ENCODE results near the gene CLEC2L. TPM values are rescaled to one million over a fixed set of nuclear protein-coding genes. Genes with fewer than 3 reads are reported as not detected.

The CLEC2L gene
- total RNA-seq, 1 experiment from 2014 or later, result not detected

DNA sequence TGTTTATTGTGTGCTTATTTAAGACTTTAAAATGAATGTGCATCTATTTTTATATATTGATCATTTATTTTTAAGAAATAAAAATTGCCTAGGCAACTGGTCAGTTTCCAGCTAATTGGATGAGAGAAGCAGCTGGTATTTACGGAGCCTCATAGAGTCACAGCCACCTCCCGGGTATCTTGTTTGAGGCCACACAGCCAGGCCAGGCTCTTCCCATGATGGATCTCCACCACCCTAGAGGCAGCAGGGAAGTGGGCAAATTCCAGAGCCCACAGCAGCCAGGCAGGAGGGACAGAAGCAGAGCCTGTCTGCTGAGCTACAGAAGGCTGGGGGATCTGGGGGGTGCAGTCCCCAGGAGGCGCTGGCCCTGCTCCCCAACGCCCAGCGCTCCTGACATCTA is 61.6 kb downstream of the CLEC2L start:
- in situ Hi-C loops (cut with HindIII; ENCODE audit: low pct_unique_long_range_greater_than_20kb, low sequenced_read_pairs), result no loop called here
- DNase-seq (ENCODE audit: low read depth, low spot score), result no peak

DNA sequence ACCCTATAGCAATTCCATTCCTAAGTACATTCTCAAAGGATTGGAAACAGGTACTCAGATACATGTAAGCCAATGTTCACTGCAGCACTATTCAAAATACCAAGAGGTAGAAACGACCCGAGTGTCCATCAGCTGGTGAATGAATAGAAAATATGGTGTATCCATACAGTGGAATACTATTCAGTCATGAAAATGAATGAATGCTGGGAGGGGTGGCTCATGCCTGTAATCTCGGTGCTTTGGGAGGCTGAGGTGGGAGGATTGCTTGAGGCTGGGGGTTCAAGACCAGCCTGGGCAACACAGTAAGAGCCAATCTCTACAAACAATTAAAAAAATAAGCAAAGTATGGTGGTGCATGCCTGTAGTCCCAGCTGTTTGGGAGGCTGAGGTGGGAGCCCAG is 62.8 kb downstream of the CLEC2L start:
- in situ Hi-C loops (cut with HindIII; ENCODE audit: low pct_unique_long_range_greater_than_20kb, low sequenced_read_pairs), result no loop called here
- no peak for DNase-seq (ENCODE audit: low read depth, low spot score)

- in situ Hi-C loops (cut with HindIII; ENCODE audit: low pct_unique_long_range_greater_than_20kb, low sequenced_read_pairs), result no loop called here
- DNase-seq (ENCODE audit: low read depth, low spot score), result no peak
Observed at GRCh38 chr7:139587535-139587934, 64.0 kb downstream of the CLEC2L start.

- DNase-seq (ENCODE audit: low read depth, low spot score), result no peak
- in situ Hi-C loops (cut with HindIII; ENCODE audit: low pct_unique_long_range_greater_than_20kb, low sequenced_read_pairs), result no loop called here
Observed at GRCh38 chr7:139588632-139589031, 65.1 kb downstream of the CLEC2L start.

- in situ Hi-C loops (cut with HindIII; ENCODE audit: low pct_unique_long_range_greater_than_20kb, low sequenced_read_pairs), result no loop called here
- DNase-seq (ENCODE audit: low read depth, low spot score), result no peak
Observed at GRCh38 chr7:139589474-139589873, 66.0 kb downstream of the CLEC2L start.

GRCh38 chr7:139591550-139592195 is 68.2 kb downstream of the CLEC2L start:
- DNase-seq (ENCODE audit: low read depth, low spot score), result peak; percentile 21
- in situ Hi-C loops (cut with HindIII; ENCODE audit: low pct_unique_long_range_greater_than_20kb, low sequenced_read_pairs), result no loop called here

- no peak for DNase-seq (ENCODE audit: low read depth, low spot score)
- in situ Hi-C loops (cut with HindIII; ENCODE audit: low pct_unique_long_range_greater_than_20kb, low sequenced_read_pairs), result no loop called here
Observed at GRCh38 chr7:139592801-139593461, 69.4 kb downstream of the CLEC2L start.

DNA sequence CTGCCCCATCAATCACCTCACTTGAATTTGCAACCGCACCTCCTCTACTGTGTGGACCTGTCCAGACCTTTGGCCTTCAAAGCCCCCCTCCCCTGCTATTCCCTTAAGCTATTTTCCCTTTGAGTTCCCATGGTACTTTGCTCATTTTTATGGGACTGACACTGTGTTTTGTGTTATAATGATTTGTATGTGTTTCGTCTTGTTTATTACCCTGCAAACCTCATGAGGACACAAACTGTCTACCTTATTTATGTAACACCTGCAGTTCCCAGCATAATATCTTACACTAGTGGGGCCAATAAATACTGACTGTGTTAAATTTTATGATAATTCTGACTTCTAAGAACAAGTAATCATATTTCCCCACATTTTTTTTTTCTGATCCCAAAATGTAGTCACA is 70.6 kb downstream of the CLEC2L start:
- in situ Hi-C loops (cut with HindIII; ENCODE audit: low pct_unique_long_range_greater_than_20kb, low sequenced_read_pairs), result no loop called here

More for the DNA sequence above, 70.6 kb downstream of the CLEC2L start:
- DNase-seq (ENCODE audit: low read depth, low spot score), result no peak

Other genes with a start within 250 kb of the CLEC2L start
- gene FMC1, start 182.3 kb upstream of the CLEC2L start, total RNA-seq (2014; rRNA removed; shearing (Covaris generic)), result 17.8 and 21.0 TPM in 2 replicates
- 49.6 and 56.2 TPM in 2 replicates for gene LUC7L2, start 163.8 kb upstream of the CLEC2L start, total RNA-seq (2014; rRNA removed; shearing (Covaris generic))
- 0.05 and 0.21 TPM in 2 replicates for gene KLRG2, start 40.0 kb upstream of the CLEC2L start, total RNA-seq (2014; rRNA removed; shearing (Covaris generic))